LNCaP clone FGC (cell line): Measurements from ENCODE around the gene NUPR1.

Source experiments
- DNase-seq: peaks from one replicate; pipeline ENCODE4 v3.0.0-alpha.2; 2011; ENCODE audit warnings: low read depth
- H3K4me3 ChIP-seq: 2 replicates; pipeline ENCODE4 v1.5.1; 2011; ENCODE audit warnings: mild to moderate bottlenecking, low read depth, low read length, control low read depth
- CTCF ChIP-seq: IDR thresholded peaks from 2 replicates; pipeline ENCODE4 v1.5.1; 2012; ENCODE audit warnings: mild to moderate bottlenecking; ENCODE audit not compliant: control insufficient read depth, insufficient read depth; ENCODE audit errors: extremely low read depth

The NUPR1 gene

GRCh38 chr16:28563218-28563617 lies 24.4 kb upstream of the NUPR1 start:
- no peak for DNase-seq
- no peak overlapping the region for H3K4me3 ChIP-seq
- no peak for TF ChIP-seq CTCF

- no peak for DNase-seq
- no peak overlapping the region for H3K4me3 ChIP-seq
- TF ChIP-seq CTCF, result no peak
These were observed 23.4 kb upstream of the NUPR1 start for GRCh38 chr16:28562199-28562598.

- no peak for DNase-seq
- TF ChIP-seq CTCF, result no peak
- no peak overlapping the region for H3K4me3 ChIP-seq
These were observed 22.9 kb upstream of the NUPR1 start for GRCh38 chr16:28561557-28562187.

GRCh38 chr16:28558456-28558855 lies 19.7 kb upstream of the NUPR1 start:
- H3K4me3 ChIP-seq, result no peak overlapping the region
- no peak for TF ChIP-seq CTCF
- DNase-seq, result no peak

GRCh38 chr16:28556914-28557320 lies 18.1 kb upstream of the NUPR1 start:
- no peak for TF ChIP-seq CTCF
- H3K4me3 ChIP-seq, result no peak overlapping the region
- DNase-seq, result no peak

GRCh38 chr16:28555561-28555960 lies 16.8 kb upstream of the NUPR1 start:
- DNase-seq, result no peak
- no peak for TF ChIP-seq CTCF
- no peak overlapping the region for H3K4me3 ChIP-seq

- no peak for DNase-seq
- no peak for TF ChIP-seq CTCF
- peak overlapping the region; percentile 62 for H3K4me3 ChIP-seq
These were observed 16.1 kb upstream of the NUPR1 start for GRCh38 chr16:28554634-28555423.
